Activated naive CD8-positive, alpha-beta T cell treated with anti-CD3 and anti-CD28 coated beads, Interleukin-2, amount 50 U/mL, for 16 hours (primary cell): ENCODE data around the gene TAMM41.
"Not testable (repeated sequence)": the region's sequence is repeated elsewhere in the genome, so short reads cannot be mapped to it uniquely, and the experiment has no call there.

Experiments
- DNase-seq: peaks from one replicate; pipeline ENCODE4 v3.0.0-alpha.2; 2020; ENCODE audit warnings: low read depth, low spot score

Gene TAMM41

DNA sequence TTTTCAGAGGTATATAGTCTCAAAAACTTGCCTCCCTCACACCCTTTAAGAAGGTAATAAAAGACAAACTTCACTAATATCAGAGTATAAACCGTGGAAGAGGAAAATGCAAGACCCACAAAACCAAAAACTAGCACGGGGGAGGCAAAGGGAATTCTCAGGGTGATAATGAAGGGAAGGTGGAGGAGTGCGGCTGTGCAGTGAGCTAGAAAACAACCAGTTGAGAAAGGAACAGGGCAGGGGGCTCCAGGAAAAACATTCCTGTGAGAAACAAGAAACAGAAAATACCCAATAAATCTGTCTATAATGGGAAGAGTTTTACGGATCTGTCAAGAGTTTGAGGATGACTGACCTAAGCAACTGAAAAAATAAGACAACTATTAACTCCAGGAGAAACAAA lies 31.6 kb downstream of the TAMM41 start:
- DNase-seq, result no peak

DNA sequence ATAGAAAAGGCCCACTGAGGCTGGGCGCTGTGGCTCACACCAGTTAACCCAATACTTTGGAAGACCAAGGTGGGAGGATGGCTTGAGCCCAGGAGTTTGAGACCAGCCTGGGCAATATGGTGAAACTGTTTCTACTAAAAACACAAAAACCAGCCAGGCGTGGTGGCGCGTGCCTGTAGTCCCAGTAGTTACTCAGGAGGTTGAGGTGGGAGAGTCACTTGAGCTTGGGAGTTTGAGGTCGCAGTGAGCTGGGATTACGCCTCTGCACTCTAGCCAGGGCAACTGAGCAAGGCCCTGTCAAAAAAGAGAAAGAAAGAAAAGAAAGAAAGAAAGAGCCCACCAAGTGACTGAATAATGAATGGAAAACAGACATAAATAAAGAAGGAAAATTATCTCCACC lies 32.0 kb downstream of the TAMM41 start:
- DNase-seq, result no peak

DNA sequence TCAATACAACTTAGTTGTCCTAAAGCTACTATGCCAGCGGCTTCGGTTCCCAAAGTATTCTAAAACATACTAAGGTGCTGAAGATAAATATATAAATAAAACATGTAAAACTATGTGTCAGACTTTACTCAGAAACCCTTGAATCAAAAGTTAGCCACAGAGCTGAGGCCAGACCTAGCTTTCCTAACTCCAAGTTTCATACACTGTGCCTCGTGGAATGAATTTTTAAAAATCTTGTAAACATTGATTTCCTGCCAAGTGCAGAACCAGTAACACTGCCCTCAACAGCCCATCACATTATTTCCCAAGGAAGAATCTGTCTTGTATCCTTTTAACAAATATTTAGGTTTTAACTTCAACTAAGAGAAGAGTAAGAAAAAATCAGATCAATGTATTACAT lies 36.4 kb downstream of the TAMM41 start:
- no peak for DNase-seq

DNA sequence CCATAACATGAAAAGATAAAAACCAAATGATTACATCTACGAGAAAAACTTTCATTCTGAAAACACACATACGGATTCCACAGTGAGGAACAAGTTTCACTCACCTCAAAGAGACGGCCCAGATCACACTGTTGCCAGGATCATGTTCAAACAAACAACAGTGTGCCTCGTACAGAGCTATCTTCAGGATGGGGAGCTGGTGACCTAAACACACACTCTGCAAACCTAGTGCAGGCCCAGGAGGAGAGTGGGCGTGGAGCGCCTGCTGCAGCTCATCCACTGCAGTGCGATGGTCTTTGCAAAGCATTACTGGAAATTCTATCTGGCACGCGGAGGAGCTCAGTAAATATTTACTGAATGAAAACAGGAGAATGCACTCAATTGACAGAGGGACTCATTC lies 38.5 kb downstream of the TAMM41 start:
- DNase-seq, result no peak

DNA sequence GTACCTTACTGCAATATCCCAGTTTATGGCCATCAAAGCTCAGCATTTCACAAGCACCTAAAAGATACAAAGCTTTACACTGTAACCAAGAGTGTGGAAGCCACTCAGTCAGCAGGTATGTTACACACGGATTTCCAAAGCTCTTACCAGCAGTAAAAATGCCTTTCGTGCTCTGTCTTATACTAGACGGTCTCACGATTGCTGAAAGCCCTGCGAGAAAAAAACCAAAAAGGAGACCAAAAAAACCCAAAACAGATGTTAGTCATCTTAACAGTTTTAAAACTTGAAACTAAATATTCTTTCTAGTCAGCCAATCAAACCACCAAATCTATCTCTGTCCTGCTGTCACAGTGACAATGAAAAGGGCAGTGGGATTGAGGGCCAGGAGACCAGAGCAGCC lies 39.0 kb downstream of the TAMM41 start:
- DNase-seq, result no peak

DNA sequence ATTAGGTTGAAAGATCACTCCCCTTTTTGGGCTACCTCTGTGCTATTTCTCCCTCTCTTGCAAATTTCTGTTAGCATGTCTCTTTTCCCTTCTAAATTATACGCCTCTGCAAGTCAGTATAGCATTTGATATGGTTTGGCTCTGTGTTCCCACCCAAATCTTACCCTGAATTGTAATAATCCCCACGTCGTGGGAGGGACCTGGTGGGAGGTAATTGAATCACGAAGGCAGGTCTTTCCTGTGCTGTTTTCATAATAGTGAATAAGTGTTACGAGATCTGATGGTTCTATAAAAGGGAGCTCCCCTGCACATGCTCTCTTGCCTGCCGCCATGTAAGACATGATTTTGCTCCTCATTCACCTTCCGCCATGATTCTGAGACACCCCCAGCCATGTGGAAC lies 41.0 kb downstream of the TAMM41 start:
- DNase-seq, result no peak

DNA sequence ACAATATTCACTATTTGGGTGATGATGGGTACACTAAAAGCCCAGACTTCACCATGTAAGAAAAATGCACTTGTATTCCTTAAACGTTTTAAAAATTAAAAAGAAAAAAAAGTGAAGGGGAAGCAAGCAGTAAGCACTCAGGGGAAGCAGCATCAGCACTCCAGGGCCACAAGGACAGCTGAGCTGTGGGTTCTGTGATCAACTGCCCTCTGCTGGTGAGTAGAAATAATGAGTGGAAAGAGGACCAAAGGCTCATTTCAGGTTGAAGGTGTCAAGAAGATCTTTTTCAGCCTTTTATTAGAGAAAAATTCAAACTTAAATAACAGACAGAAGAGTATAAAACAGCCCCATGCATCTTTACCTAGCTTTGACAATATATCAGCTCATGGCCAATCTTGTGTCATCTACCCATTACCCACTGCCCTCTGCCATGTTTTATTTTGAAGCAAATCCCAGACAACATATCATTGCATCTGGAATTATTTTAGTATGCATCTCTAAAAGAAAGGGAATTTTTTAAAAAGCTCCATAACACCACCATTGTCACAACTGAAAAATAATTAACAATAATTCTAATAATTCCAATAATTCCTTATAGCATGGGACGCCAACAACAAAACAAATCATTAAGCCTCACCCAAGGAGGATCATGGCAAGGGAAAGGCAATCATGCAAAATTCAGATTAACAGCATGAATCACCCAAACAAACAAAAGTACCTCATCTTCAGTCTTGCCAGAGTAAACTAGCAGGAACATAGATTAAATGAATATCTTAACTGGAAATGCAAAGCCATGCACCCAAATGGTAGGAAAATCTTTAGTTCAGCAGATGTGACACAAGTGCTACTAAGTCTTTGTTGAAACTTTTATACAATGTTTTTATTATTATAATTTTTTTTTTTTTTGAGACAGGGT lies 42.5 kb downstream of the TAMM41 start:
- no peak for DNase-seq

DNA sequence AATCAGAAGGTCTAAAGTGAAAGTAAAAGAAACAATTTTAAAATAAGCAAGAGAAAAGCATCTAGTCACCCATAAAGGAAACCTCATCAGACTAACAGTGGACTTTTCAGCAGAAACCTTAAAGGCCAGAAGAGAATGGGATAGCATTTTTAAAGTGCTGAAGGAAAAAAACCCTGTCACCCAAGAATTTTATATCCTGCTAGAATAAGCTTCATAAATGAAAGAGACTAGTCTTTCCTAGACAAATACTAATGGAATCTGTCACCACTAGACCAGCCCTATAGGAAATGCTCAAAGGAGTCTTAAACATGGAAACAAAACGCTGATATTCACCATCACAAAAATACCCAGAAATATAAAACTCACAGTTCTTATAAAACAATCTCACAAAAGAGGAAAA lies 46.9 kb downstream of the TAMM41 start:
- no peak for DNase-seq

DNA sequence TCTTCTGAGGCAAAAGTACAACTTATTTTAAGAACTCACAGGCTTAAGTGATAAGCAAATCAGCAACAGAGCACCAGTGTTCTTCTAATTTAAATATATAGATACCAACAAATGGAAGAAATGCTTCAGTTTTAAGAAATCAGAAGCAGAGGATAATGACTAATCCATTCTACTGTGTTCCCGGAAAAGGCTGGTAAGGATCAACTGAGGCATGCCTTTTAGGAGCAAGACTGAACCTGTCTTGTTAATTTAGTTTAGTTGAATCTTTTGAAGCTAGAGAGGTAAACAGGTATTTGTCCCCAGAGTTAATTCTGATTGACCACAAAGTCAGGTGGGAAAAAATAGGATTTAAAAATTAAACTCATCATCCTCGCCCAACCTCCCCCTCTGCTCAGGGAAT lies 51.8 kb downstream of the TAMM41 start:
- no peak for DNase-seq

DNA sequence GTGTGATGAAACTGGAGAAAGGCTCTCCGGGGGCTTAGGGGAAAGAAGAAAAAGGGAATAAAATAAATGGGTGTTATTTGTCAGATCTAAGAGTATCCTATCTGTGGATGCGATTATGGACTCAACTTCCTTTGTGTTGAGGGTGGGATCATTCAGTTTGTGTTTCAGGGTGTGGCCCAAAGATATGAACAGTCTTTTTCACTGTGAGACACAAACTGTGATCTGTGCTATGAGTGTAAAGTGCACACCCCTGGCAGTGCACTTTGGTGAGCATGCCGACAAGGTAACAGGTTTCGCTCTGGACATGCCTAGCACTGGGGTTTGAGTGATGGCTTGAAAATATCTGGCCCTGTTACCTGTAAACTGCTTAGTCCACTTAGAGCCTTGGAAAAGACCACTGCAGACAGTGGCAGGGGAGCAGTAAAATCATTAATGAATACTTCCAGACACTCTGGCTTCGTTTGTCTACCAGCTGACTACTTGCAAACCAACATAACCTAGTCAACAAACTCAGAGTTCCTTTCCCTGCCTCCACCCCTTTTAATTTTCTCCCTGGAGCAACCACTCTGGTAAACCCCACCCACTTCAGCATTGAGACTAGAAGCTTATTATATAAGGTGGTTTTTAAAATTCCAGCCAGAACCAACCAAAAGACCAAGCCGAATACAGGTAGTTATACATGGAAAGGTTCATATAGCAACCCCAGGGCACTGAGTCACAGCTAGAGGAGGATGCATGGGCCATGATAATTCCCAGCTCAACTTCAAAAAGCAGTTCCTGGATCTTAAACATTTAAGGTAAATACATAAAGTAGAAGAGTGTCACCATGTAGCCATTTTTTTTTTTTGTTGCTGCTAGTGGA lies 55.1 kb downstream of the TAMM41 start:
- no peak for DNase-seq

DNA sequence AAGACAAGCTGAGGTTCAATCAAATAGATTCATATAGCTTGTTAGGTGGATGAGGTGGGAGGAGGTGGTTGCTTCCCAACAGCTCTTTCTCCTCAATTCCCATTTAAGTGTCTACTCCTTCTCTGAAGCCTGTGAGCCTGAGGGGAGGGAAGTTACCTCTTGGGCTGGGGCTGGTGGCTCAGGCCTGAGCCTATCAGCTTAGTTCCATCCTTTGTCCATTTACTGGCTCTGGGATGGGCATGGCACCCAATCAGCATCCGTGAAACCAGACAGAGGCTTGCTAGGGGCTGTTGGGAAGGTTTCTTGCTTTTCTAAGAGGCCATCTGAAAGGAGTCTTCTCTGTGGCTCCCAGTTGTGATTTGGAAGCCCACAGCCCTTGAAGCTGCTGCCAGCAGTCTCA lies 57.3 kb downstream of the TAMM41 start:
- DNase-seq, result no peak

DNA sequence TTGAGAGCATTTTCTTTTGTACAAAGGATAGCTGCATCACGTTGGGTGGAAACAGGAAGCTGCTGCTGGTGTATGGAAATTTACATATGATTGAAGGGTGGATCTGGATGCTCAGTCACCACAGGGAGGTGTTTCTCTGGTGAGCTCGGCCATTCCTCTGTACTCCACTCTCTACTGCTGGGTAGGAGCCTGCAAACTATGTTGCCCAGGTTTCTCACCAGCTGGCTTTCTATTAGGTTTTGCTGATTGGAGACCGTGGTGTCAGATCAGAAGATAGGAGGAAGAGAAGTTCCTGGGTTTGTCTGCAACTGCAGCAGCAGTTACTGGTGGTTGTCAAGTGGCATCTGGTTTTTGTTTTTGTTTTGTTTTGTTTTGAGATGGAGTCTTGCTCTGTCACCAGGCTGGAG lies 61.7 kb downstream of the TAMM41 start:
- DNase-seq, result no peak

DNA sequence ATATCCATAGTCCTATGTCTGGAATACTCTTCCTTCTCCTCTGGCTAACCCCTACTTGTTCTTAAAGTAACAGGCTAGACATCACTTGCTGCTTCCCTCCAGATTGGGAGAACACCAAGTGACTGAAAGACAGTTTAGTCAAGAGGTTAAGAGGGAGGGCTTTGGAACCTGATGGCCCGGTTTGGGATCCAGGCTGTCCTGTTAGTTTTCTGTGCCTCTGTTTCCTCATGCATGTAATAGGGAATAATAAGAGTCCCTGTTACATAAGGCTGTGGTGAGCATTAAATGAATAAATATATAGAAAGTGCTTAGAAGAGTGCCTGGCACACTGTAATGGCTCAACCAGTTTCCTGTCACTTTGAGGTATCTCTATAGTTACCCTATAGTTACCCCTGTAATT lies 66.3 kb downstream of the TAMM41 start:
- no peak for DNase-seq

DNA sequence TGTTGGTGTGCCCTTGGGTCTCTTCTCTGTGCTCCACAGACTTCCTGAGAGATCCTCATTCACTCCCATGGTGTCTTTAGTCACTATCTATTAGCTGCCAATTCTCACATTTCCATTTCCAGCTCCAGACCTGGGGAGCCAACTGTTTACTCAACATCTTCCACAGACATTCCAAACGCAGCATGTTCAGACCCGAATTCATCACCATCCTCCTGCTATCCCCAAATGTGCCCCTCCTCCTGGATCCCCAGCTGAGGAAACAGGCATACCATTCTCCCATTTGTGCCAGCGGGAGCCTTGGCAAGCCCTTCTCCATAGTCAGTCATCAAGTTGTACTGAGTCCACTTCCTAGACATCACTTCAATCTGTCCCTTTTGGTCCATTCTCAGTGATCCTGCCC lies 67.1 kb downstream of the TAMM41 start:
- DNase-seq, result no peak

DNA sequence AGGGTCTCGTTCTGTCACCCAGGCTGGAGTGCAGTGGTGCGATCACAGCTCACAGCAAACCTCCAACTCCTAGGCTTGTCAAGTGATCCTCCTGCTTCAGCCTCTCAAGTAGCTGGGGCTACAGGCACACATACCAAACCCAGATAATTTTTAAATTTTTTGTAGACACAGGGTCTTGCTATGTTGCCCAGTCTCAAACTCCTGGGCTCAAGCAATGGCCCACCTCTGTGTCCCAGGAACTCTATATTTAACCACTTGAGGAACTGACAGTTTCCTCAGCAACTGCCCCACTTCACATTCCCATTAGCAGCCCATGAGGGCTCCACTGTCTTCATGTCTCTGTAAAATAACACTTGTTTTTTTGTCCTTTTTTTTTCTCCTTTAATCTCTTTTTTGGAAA lies 68.4 kb downstream of the TAMM41 start:
- DNase-seq, result no peak

DNA sequence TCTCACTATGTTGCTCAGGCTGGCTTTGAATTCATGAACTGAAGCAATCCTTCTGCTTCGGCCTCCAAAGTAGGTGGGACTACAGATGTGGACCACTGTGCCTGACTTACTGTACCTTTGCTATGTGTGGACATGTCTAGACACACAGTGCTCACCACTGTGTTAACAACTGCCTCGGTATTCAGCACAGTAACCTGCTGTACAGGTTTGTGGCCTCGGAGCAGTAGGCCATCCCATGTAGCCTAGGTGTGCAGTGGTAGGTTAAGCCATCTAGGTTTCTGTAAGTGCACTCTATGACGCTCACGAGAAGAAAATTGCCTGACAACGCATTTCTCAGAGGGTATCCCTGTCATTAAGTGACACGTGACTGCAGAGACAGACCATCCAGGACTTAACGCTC lies 70.3 kb downstream of the TAMM41 start:
- DNase-seq, result no peak

DNA sequence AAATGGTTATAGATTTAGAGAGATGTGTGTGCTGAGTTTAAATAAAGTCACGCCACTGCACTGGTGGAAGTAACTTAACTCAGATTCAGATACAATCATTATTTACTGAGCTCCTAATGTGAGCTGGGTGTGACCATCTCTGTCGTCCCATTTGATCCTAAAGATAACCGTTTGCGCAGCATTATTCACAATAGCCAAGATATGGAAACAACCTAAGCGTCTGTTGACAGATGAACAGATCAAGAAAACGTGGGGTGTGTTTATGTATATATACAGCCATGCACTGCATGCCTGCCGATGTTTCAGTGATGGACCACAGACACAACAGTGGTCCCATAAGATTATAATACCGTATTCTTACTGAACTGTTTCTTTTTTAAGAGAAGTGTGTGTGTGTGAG lies 71.2 kb downstream of the TAMM41 start:
- no peak for DNase-seq

DNA sequence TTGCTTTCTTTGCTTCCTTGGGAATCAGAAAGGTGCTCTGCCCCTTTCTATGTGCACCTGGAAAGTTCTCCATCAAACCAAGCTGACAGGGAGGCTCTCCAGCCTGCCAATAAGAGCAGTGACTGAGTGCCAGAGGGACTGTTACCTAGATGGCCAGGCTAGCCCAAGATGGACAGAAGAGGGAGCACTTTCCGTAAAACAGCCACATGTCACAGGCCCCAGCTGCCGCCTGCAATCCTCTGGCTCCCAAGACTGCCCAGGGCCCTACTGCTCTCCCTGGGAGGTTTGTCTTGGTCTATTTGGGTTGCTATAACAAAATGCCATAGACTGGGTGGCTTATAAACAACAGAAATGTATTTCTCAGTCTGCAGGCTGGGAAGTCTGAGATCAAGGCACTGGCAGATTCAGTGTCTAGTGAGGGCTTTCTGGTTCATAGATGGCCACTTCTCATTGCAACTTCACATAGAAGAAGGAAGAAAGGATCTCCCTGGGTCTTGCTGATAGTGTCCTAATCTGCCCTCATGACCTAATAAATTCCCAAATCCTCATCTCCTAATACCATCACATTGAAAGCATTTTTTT lies 72.3 kb downstream of the TAMM41 start:
- DNase-seq, result no peak

DNA sequence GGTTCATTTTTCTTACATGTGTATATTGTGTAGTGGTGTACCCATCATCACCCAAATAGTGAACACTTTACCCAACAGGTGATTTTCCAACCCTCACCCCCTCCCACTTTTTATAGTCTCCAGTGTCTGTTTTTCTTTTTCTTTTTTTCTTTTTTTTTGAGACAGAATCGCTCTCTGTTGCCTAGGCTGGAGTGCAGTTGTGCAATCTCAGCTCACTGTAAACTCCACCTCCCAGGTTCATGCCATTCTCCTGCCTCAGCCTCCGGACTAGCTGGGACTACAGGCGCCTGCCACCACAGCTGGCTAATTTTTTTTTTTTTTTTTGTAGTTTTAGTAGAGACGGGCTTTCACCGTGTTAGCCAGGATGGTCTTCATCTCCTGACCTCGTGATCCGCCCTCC lies 74.8 kb downstream of the TAMM41 start:
- DNase-seq, result not testable (repeated sequence)

DNA sequence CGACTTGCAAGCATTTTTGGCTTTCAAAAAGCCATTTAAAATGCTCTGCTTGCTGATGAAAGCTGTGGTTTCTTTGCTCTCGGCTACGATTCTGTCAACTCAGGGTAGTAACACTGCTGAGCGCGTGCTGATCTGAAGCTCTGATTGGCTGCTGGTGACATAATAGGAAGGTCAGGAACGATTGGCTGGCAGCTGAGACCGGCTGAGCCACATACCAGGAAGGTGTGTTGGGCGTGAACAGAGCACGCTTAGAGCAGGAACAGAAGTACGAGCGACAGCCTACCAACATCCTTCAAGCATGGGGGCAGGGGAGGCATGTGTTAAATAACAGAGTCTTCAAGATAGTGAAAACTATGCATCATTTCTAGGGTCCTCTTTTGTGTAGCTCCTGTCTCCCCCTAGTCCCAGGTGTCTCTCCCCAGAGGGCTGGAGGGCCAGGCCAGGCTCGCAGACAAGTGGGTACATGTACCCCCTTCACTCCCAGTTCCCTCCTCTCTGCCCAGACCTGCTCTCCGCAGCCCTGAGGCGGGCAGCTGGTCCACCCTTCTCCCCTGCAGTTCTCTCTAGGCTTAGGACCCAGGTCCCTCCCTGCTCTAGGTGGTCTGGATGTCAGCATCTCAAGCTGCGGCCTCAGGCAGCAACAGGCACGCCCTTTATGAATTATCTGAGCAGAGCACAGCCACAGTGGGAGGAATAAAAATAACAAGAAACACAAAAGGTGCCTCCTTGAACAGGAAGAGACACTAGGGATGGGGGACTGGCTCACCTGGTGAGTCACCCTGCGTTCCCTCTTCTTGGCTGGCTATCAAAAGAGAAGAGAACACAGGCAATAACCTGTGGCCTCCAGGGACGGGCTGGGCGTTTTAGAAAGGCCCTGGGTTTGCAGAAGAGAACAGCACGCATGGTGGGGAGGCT lies 76.0 kb downstream of the TAMM41 start:
- DNase-seq, result peak; percentile 32

DNA sequence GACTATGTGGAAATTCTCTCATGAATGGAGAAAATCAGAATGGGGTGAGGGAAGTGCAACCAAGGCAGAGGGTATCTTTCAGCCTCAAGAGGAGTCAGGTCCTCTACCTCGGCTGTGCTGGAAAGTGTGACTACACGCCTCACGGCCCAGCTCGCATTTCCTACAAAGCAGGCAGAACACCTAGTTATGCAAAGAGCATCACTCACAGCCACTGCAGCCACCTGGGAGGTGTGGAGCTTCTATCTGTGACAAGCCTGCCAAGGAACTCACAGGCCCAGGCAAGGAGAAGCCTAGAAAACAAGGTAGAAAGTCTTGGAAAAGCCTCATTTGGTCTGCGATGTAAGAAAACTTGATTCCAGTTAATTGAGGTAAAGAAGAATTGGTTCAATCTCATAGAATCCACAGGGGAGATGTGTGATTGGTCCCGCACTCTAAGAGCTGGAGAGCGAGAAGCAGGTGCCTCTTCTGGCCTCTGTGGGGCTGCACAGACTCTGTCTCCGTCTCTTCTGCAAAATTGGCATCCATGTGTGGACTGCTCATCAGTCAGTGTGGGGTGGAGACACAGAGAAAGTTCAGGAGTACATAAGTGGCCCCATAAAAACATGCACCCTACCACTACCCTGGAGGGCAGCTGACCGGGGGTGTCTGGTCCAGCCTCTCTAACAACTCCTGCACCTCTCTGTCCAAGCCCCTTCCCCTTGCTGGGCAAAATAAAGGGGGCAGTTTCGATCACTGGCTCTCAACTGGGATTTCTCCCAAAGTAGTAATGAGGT lies 76.8 kb downstream of the TAMM41 start:
- no peak for DNase-seq
